GM15510 (cell line): ENCODE measurements around the gene RAB42.
A peak's percentile ranks its signal among the peaks of the same experiment; 100 is the strongest.

Experiments used
- POLR2A ChIP-seq: IDR thresholded peaks from 3 replicates; pipeline ENCODE4 v1.6.1; 2011; ENCODE audit warnings: borderline replicate concordance; ENCODE audit not compliant: insufficient read length; ENCODE audit errors: extremely low read depth

Gene RAB42

GRCh38 chr1:28580722-28581530, 11.1 kb upstream of the RAB42 start:
- peak; percentile 5 for TF ChIP-seq POLR2A

DNA sequence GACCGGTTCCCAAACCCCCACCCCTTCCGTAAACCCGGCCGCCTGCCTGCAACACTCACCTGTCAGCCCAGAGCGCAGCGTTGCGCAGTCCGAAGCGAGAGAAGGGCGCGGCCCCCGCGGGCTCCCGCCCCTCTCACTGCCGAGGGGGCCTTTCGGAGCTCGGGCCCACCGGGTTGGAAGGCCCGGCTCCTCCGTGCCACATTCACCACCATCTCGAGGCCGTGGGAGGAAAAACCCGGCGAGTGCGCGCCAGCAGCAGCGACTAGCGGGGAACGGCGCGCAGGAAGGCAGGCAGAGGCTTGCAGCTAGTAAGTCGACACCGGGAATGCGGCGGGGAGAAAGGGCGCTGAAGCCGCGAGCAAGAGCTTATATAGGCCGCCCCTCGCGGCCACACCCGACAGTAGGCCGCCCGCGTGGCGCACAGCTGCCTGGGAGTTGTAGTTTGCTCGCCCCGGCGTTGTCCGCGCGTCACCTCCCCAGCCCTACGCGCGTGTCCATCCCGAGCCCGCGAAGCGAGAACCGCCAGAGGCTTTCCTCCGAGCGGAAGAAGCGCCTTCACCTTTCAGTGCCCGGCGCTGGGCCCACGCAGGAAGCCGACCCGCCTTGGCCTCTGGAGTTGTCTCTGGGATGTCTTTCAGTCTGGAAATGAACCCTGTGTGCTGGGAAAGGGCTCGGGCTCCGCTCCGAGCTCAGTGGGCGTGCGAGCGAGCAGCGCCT, 10.4 kb upstream of the RAB42 start:
- TF ChIP-seq POLR2A = peak; percentile 100

DNA sequence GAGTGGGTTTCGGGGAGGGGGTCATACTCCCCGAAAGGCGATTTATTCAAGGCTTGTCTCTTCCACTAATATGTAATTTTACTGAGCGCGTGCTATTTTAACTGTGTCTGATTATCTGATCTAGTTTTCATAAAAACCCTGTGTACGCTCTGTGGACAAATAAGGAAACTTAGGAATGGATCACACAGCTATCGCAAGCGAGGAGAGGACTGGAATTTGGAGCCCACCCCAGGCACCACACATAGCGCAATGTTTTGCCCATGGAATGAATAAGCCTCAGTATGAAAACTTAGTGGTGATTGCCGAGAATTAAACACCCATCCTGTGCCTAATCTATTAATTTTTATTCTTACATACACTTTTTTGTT, 9.8 kb upstream of the RAB42 start:
- TF ChIP-seq POLR2A = no peak

DNA sequence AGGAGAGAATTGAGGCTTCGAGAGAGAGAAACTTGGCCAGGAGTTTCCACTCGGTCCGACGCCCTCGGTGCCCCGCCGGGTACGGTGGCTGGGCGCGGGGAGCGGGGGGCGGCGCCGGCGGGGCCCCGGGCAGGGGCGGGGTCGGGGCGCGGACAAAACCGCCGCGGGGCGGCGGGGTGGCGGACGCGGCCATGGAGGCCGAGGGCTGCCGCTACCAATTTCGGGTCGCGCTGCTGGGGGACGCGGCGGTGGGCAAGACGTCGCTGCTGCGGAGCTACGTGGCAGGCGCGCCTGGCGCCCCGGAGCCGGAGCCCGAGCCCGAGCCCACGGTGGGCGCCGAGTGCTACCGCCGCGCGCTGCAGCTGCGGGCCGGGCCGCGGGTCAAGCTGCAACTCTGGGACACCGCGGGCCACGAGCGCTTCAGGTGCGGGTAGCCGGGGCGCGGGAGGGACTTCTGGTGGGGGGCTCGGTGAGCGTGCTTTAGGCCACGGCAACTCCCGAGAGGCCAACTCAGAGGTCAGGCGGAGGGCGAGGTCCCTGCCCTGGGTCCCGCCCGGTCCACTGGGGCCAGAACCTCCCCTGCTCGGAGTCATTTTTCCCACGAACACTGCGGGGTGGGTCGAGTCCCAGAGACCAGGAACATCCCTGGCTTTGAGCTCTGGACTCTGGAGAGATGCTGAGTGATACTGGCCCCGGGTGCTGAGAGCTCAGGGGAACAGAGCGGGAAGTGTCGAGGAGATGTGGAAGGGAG, 431 bp downstream of the RAB42 start:
- no peak for TF ChIP-seq POLR2A

- no peak for TF ChIP-seq POLR2A
Measured at GRCh38 chr1:28595412-28596191, 3.5 kb downstream of the RAB42 start.

GRCh38 chr1:28601696-28602095, 9.6 kb downstream of the RAB42 start:
- TF ChIP-seq POLR2A = no peak

DNA sequence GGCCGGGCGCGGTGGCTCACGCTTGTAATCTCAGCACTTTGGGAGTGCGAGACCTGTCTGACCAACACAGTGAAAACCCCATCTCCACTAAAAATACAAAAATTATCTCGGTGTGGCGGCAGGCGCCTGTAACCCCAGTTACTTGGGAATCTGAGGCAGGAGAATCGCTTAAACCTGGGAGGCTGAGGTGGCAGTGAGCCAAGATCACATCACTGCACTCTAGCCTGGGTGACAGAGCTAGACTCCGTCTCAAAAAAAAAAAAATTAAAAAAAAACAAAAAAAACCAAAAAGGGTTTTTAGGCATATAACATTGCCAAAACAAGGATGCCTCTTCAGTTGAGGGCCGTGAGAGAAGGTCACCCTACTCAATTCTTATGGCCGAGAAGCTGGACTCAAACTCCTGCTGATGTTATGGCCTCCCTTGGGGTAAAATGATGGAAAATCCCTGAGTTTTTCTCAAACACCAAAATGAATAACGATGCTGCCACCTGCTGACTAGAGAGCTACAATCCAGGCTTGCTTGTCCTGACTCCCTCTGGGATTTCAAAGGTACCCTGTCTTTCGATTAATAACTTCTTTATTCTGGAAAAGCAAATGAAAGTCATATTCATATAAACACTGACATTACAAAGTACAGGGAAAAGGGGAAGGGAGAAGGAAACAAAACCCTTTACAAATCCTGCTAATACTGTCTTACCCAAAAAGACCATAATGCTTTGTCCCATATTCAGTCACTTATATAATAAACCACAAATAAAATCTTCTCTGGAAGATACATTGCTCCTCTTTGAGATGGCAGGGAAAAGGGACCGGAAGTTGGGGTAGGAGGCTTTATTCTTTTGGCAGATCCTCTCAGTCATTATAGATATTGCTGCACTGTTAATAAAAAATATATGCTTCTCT, 10.7 kb downstream of the RAB42 start:
- TF ChIP-seq POLR2A = no peak

DNA sequence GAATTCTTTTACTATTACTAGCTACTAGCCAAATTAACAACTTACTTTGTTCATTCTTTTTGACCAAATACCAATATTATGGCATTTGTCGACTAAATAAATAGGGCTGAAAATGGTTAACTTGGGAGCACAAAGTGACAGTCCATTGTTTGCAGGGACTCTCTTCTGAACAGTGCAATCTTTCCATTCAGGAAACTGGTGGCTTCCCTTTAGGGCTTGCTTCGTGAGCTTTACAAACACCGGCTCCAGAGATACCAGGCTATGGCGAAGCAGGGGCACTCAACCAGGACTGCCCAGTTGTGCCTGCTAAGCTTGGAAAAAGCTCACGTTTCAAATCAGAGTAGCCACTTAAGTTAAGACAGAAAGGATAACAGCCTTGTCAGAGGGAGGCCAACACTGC, 12.3 kb downstream of the RAB42 start:
- TF ChIP-seq POLR2A = no peak

GRCh38 chr1:28604962-28605361, 12.9 kb downstream of the RAB42 start:
- TF ChIP-seq POLR2A = no peak

- TF ChIP-seq POLR2A = no peak
Measured at GRCh38 chr1:28606771-28607170, 14.7 kb downstream of the RAB42 start.

DNA sequence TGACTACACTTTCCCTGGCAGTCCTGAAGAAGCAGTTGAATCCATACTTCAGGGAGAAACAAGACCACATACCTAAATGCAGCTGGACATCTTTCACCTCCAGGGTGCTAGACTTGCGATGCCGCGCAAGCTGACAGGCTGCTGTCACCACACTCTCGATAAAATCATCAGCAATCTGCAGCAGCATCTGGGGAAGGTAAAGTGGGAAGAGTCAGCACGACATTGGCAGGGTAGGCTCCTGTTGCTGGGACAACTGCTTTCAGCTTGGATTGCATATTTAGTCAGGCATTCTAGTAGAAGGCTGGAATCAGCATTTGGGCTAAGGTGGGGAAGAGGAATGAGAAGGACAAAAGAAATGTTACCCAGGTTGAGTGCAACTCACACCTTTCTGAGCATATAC, 21.1 kb downstream of the RAB42 start:
- TF ChIP-seq POLR2A = no peak

GRCh38 chr1:28631713-28632112, 39.6 kb downstream of the RAB42 start:
- no peak for TF ChIP-seq POLR2A

DNA sequence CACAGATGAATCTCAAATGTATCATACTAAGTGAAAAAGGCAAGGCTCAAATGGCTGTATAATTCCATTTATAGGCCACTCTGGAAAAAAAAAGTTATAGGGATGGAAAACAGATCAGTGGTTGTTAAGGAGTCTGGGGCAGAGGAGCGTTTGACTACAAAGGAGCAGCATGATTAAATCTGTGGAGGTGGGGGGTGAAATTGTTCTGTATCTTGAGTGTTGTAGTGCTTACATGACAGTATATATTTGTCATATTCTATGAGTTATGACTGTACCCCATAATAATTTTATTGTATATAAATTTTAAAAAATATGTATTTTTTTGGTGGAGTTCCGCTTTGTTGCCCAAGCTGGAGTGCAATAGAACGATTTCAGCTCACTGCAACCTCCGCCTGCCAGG, 40.5 kb downstream of the RAB42 start:
- no peak for TF ChIP-seq POLR2A

DNA sequence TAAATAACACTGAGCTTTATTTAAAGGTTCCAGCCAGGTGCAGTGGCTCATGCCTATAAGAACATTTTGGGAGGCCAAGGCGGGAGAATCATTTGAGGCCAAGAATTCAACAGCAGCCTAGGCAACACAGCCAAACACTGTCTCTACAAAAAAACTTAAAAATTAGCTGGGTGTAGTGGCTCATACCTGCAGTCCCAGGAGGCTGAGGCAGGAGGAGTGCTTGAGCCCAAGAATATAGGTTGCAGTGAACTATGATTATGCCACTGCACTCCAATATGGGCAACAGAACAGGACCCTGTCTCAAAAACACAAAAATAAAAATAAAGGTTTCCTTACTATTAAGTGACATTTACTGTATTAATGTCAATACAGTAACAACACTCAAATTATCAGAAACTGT, 48.7 kb downstream of the RAB42 start:
- TF ChIP-seq POLR2A = no peak
